Measurements from ENCODE around the gene PPM1L.

The PPM1L gene

DNA sequence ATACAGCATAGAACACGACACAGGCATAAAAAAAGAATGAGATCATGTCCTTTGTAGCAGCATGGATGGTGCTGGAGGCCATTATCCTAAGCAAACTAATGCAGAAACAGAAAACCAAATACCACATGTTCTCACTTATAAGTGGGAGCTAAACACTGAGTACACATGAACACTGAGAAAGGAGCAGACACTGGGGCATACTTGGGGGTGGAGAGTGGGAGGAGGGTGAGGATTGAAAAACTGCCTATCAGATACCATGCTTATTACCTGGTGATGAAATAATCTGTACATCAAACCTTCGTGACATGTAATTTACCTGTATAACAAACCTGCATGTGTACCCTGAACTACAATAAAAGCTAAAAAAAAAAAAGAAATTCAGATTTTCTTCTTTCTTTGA lies 100.4 kb downstream of the PPM1L start:
- Histone ChIP-seq H3F3A (ENCODE audit: insufficient read depth, low read length) (no peaks in the 10 kb centered on the region), H3K9me2 (replicated peaks; ENCODE audit: insufficient read depth, low read length) (no peaks in the 10 kb centered on the region), H2AFZ (ENCODE audit: low read length) (no peak overlapping the region), H3K36me3 (replicated peaks; ENCODE audit: insufficient read depth, low read length) (no peaks in the 10 kb centered on the region), H3K79me2 (ENCODE audit: low read length) (no peaks in the 10 kb centered on the region), H3K9ac (ENCODE audit: low read length) (no peak overlapping the region), H3K27me3 (replicated peaks; ENCODE audit: insufficient read depth, low read length) (no peaks in the 10 kb centered on the region), H4K20me1 (ENCODE audit: insufficient read depth, low read length) (no peaks in the 10 kb centered on the region), H3K4me1 (ENCODE audit: low read length) (no peaks in the 10 kb centered on the region), H3K4me3 (ENCODE audit: low read length) (no peak overlapping the region), H3K27ac (ENCODE audit: low read length) (no peak overlapping the region), H3K4me2 (ENCODE audit: low read depth, low read length) (no peak overlapping the region), H3K9me3 (replicated peaks; ENCODE audit: insufficient read depth, low read length) (no peaks in the 10 kb centered on the region)
- no peak for DNase-seq
- TF ChIP-seq, protein P1, sequence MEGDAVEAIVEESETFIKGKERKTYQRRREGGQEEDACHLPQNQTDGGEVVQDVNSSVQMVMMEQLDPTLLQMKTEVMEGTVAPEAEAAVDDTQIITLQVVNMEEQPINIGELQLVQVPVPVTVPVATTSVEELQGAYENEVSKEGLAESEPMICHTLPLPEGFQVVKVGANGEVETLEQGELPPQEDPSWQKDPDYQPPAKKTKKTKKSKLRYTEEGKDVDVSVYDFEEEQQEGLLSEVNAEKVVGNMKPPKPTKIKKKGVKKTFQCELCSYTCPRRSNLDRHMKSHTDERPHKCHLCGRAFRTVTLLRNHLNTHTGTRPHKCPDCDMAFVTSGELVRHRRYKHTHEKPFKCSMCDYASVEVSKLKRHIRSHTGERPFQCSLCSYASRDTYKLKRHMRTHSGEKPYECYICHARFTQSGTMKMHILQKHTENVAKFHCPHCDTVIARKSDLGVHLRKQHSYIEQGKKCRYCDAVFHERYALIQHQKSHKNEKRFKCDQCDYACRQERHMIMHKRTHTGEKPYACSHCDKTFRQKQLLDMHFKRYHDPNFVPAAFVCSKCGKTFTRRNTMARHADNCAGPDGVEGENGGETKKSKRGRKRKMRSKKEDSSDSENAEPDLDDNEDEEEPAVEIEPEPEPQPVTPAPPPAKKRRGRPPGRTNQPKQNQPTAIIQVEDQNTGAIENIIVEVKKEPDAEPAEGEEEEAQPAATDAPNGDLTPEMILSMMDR (IDR thresholded peaks at IDR 0.05; ENCODE audit: low read length) = no peak
- TF ChIP-seq EZH2phosphoT487 (IDR thresholded peaks at IDR 0.05; ENCODE audit: low read length) (no peak), EZH2 (optimal IDR thresholded peaks at IDR 0.05; ENCODE audit: low read depth, low read length) (no peak)

DNA sequence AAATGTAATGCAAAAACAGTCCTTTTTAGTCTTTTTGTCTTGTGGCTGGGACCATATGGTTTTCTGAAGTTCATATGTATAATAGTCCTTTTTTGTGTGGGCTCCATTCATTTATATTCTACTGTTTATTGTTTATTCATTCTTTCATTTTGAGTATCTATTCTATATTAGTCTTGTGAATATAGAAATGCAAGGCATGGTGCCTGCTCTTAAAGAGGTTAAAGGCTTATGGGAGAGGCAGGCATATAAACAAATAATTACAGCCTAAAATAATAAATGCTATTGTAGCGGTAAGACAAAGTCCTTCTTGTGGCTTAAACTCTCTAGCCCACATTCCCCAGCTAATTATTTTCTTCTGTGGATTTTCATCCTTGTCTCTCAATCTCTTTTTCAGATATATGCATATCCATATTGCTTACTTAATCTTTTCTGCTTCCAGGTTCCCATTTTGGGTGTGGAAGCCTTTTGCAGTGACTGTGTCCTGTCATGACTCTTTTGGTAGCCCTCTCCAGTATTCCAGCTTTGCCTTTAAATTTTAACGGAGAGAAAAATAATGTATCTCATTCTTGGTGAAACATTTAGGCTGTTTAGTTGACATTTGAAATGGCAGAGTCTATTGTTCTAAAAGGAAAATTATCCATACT lies 101.6 kb downstream of the PPM1L start:
- H4K20me1 ChIP-seq (ENCODE audit: insufficient read depth, low read length) = no peaks in the 10 kb centered on the region
- no peak for TF ChIP-seq EZH2 (optimal IDR thresholded peaks at IDR 0.05; ENCODE audit: low read depth, low read length)
- TF ChIP-seq, protein P1 (IDR thresholded peaks at IDR 0.05; ENCODE audit: low read length) = no peak
- TF ChIP-seq EZH2phosphoT487 (IDR thresholded peaks at IDR 0.05; ENCODE audit: low read length) = no peak
- no peak overlapping the region for H3K27ac ChIP-seq (ENCODE audit: low read length)
- no peak for DNase-seq
- H2AFZ ChIP-seq (ENCODE audit: low read length) = no peak overlapping the region
- H3K36me3 ChIP-seq (replicated peaks; ENCODE audit: insufficient read depth, low read length) = no peaks in the 10 kb centered on the region
- H3F3A ChIP-seq (ENCODE audit: insufficient read depth, low read length) = no peaks in the 10 kb centered on the region
- no peak overlapping the region for H3K4me2 ChIP-seq (ENCODE audit: low read depth, low read length)
- no peaks in the 10 kb centered on the region for H3K9me3 ChIP-seq (replicated peaks; ENCODE audit: insufficient read depth, low read length)
- H3K79me2 ChIP-seq (ENCODE audit: low read length) = no peaks in the 10 kb centered on the region
- no peaks in the 10 kb centered on the region for H3K9me2 ChIP-seq (replicated peaks; ENCODE audit: insufficient read depth, low read length)
- no peaks in the 10 kb centered on the region for H3K4me1 ChIP-seq (ENCODE audit: low read length)
- H3K27me3 ChIP-seq (replicated peaks; ENCODE audit: insufficient read depth, low read length) = no peaks in the 10 kb centered on the region
- no peak overlapping the region for H3K4me3 ChIP-seq (ENCODE audit: low read length)
- H3K9ac ChIP-seq (ENCODE audit: low read length) = no peak overlapping the region

DNA sequence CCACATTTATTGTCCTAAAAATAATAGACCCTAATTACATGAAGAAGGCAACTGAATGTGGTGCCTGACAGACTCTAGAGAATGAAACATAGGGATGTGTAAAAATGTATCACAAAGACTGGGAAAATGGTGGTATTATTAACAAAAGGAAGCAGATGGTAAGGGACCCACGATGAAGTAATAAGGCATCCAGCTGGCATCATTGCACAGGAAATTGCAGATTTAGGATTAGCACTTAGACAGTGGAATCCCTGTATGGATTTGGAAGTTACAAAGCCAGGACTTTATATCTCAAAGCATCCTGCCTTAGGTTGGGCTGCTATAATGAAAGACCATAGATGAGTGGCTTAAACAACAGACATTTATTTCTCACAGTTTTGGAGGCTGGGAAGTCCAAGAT lies 104.3 kb downstream of the PPM1L start:
- H3K36me3 ChIP-seq (replicated peaks; ENCODE audit: insufficient read depth, low read length) = no peaks in the 10 kb centered on the region
- no peaks in the 10 kb centered on the region for H3K27me3 ChIP-seq (replicated peaks; ENCODE audit: insufficient read depth, low read length)
- no peak for DNase-seq
- no peak overlapping the region for H3K4me2 ChIP-seq (ENCODE audit: low read depth, low read length)
- H3K4me1 ChIP-seq (ENCODE audit: low read length) = no peaks in the 10 kb centered on the region
- no peaks in the 10 kb centered on the region for H3K9me3 ChIP-seq (replicated peaks; ENCODE audit: insufficient read depth, low read length)
- no peaks in the 10 kb centered on the region for H4K20me1 ChIP-seq (ENCODE audit: insufficient read depth, low read length)
- no peak for TF ChIP-seq EZH2phosphoT487 (IDR thresholded peaks at IDR 0.05; ENCODE audit: low read length)
- TF ChIP-seq, protein P1 (IDR thresholded peaks at IDR 0.05; ENCODE audit: low read length) = no peak
- TF ChIP-seq EZH2 (optimal IDR thresholded peaks at IDR 0.05; ENCODE audit: low read depth, low read length) = no peak
- H3K9ac ChIP-seq (ENCODE audit: low read length) = no peak overlapping the region
- H3K27ac ChIP-seq (ENCODE audit: low read length) = no peak overlapping the region
- H3K9me2 ChIP-seq (replicated peaks; ENCODE audit: insufficient read depth, low read length) = no peaks in the 10 kb centered on the region
- no peak overlapping the region for H3K4me3 ChIP-seq (ENCODE audit: low read length)
- no peaks in the 10 kb centered on the region for H3F3A ChIP-seq (ENCODE audit: insufficient read depth, low read length)
- no peaks in the 10 kb centered on the region for H3K79me2 ChIP-seq (ENCODE audit: low read length)
- no peak overlapping the region for H2AFZ ChIP-seq (ENCODE audit: low read length)
